ENCODE results near the gene CCDC172.

DNA sequence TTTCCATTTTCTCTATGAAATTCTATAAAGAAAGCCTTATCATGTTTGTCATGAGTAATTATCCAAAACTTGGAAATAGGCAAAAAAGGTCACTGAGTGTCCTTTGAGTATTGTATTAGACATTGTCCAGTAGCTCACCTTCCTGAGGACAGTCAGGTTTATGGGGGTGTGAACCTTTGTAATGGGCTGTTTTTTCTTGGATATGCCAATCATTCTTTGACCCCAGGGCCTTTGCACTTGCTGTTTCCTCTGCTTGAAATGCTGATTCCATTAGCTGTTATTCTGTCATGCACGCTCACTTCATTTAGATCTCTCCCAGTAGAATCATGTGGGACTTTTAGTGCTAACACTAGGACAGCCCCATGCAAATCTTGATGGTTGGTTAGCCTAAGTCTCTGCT is 4.9 kb downstream of the CCDC172 start:
- TF ChIP-seq POLR2A (IDR thresholded peaks at IDR 0.05; ENCODE audit: low read depth) (no peak), CTCF (IDR thresholded peaks at IDR 0.05) (no peak)
